GM12878 (cell line): Measurements from ENCODE around the gene UNC45A. TPM values are rescaled to one million over a fixed set of nuclear protein-coding genes. Genes with fewer than 3 reads are reported as not detected.

Experiments used
- ATAC-seq: fragments of 200-7000 bp; cut with Tn5 transposase; 3 replicates; pipeline ENCODE4 v1.9.1; 2020; ENCODE audit warnings: mild to moderate bottlenecking, moderate library complexity
- BruUV-seq: library from RNA; stranded (reverse); fragments of 400-500 nt; replicated peaks from 2 replicates; lab custom pipeline; 2021; lab: Mats Ljungman, UMichigan
- CTCF ChIA-PET: fragments of 300-600 bp; sonication (Branson Sonifier 250); formaldehyde crosslinking; extraction: SDS; loops from one replicate; lab custom pipeline; 2021; ENCODE audit warnings: inconsistent platforms; lab: Yijun Ruan, JAX
- POLR2A ChIA-PET: fragments of 350-600 bp; formaldehyde crosslinking; extraction: SDS; loops from one replicate; lab custom pipeline; 2021; ENCODE audit warnings: inconsistent platforms; lab: Charles Lee
- RAD21 ChIA-PET: fragments of 300-600 bp; sonication (Branson Sonifier 250); formaldehyde crosslinking; loops from one replicate; lab custom pipeline; 2023; ENCODE audit warnings: antibody characterized with exemption; ENCODE audit not compliant: unreplicated experiment; lab: Charles Lee
- SMC1A ChIA-PET: fragments of 300-600 bp; sonication (Branson Sonifier 250); formaldehyde crosslinking; loops from one replicate; lab custom pipeline; 2023; ENCODE audit not compliant: unreplicated experiment, uncharacterized antibody; lab: Charles Lee
- DNase-seq: peaks from one replicate; pipeline ENCODE4 v3.0.0-alpha.2; 2011; ENCODE audit warnings: low read depth, low spot score
- FAIRE-seq: peaks from 3 replicates; lab custom pipeline; 2011; peaks lifted over from hg19 to GRCh38; lab: Jason Lieb, UNC
- H2AFZ ChIP-seq: 2 replicates; pipeline ENCODE4 v1.6.0; 2011; ENCODE audit warnings: low read depth, low read length, control low read depth; ENCODE audit not compliant: control insufficient read depth
- H3K27ac ChIP-seq: 2 replicates; pipeline ENCODE4 v1.5.1; 2011; ENCODE audit warnings: control low read depth; ENCODE audit not compliant: control insufficient read depth, insufficient read depth
- H3K27me3 ChIP-seq, 2 experiments: replicated peaks in 1 of 2; 2 replicates each; pipeline versions ENCODE4 v1.6.0 to v1.6.1; 2011; ENCODE audit warnings: low read length in 1 of 2; ENCODE audit not compliant: control insufficient read depth in 2 of 2, insufficient read depth in 2 of 2
- H3K36me3 ChIP-seq, 2 experiments: 2 replicates each; pipeline ENCODE4 v1.5.1; 2011; ENCODE audit warnings: low read length in 1 of 2; ENCODE audit not compliant: control insufficient read depth in 2 of 2, insufficient read depth in 2 of 2
- H3K4me1 ChIP-seq: 2 replicates; pipeline ENCODE4 v1.6.1; 2011; ENCODE audit warnings: mild to moderate bottlenecking, low read length, moderate library complexity, mixed read lengths; ENCODE audit not compliant: control insufficient read depth, insufficient read depth
- H3K4me2 ChIP-seq: 2 replicates; pipeline ENCODE4 v1.6.0; 2011; ENCODE audit warnings: control low read depth; ENCODE audit not compliant: control insufficient read depth, insufficient read depth
- H3K4me3 ChIP-seq: fragments of 200-600 bp; sonication (generic); 2 replicates; pipeline ENCODE4 v1.5.1; 2016
- H3K79me2 ChIP-seq: 2 replicates; pipeline ENCODE4 v1.6.0; 2011; ENCODE audit warnings: low read length; ENCODE audit not compliant: control insufficient read depth, insufficient read depth
- H3K9ac ChIP-seq: 2 replicates; pipeline ENCODE4 v1.8.0; 2011; ENCODE audit warnings: low read length, control low read depth, mixed read lengths; ENCODE audit not compliant: control insufficient read depth, insufficient read depth
- H3K9me3 ChIP-seq: replicated peaks from 3 replicates; pipeline ENCODE4 v1.5.1; 2011; ENCODE audit warnings: mild to moderate bottlenecking, low read length; ENCODE audit not compliant: control insufficient read depth, insufficient read depth
- H4K20me1 ChIP-seq: 2 replicates; pipeline ENCODE4 v1.6.0; 2011; ENCODE audit not compliant: control insufficient read depth, insufficient read depth
- HDAC2 ChIP-seq: fragments of 200-600 bp; sonication (generic); IDR thresholded peaks from 2 replicates; pipeline ENCODE4 v1.6.1; 2017
- JUNB ChIP-seq: IDR thresholded peaks from 2 replicates; pipeline ENCODE4 v1.6.1; 2016; ENCODE audit warnings: antibody characterized with exemption, mild to moderate bottlenecking
- RAD21 ChIP-seq: IDR thresholded peaks from 2 replicates; pipeline ENCODE4 v1.6.1; 2011; ENCODE audit warnings: mild to moderate bottlenecking, low read depth, low read length, moderate library complexity; ENCODE audit not compliant: insufficient read depth
- STAT3 ChIP-seq: IDR thresholded peaks from 2 replicates; pipeline ENCODE4 v1.6.1; 2011; ENCODE audit warnings: low read depth, low read length, improper control_type of control experiment
- WGBS: methylation state at CpG from one replicate; pipeline ENCODE4 v1.1.6; 2016; ENCODE audit warnings: low lambda C conversion rate; ENCODE audit not compliant: insufficient replicate concordance, insufficient coverage; ENCODE audit errors: missing lambda C conversion rate; 5-methylcytosine and 5-hydroxymethylcytosine counted together
- in situ Hi-C: fragments of 300-500 bp; cut with MboI; formaldehyde crosslinking; loops from 9 replicates; pipeline ENCODE4 v1.14.3; 2018; ENCODE audit warnings: mixed read lengths
- intact Hi-C: fragments of 100-400 bp; cut with micrococcal nuclease; formaldehyde crosslinking; loops from one replicate; pipeline ENCODE4 v1.14.2; 2022; ENCODE audit not compliant: unreplicated experiment
- polyA plus RNA-seq, 11 experiments: library from polyadenylated mRNA; depleted of rRNA in 4 of 11; unstranded in 6 of 11; stranded (reverse) in 5 of 11; fragments of >200 nt; fragmentation: Nextera tagmentation in 4 of 11; fragmentation: Illumina TruSeq in 1 of 11; extraction: Ambion mirVana in 4 of 11; extraction: Trizol in 1 of 11; gene quantifications; 1 replicate in 1 of 11; 2 replicates in 10 of 11; pipeline versions ENCODE4 v1.2.1 to v1.2.3, GENCODE V29; 2011 to 2016; ENCODE audit warnings: inconsistent platforms in 2 of 11, missing spikeins in 2 of 11, low read depth in 1 of 11
- total RNA-seq, 4 experiments: library from RNA; depleted of rRNA in 3 of 4; stranded (reverse); fragments of >200 nt in 3 of 4; fragmentation: Illumina TruSeq in 1 of 4; extraction: Trizol in 1 of 4; gene quantifications; 2 replicates each; pipeline versions ENCODE4 v1.2.1 to v1.2.3, GENCODE V29; 2013 to 2021

UNC45A gene
- total and polyA plus RNA-seq, 10 of the 15 experiments (the other 5 are each of a cell fraction or from before 2014, with no cell fraction given), result 10.3 to 57.8 (median 40.5) TPM

DNA sequence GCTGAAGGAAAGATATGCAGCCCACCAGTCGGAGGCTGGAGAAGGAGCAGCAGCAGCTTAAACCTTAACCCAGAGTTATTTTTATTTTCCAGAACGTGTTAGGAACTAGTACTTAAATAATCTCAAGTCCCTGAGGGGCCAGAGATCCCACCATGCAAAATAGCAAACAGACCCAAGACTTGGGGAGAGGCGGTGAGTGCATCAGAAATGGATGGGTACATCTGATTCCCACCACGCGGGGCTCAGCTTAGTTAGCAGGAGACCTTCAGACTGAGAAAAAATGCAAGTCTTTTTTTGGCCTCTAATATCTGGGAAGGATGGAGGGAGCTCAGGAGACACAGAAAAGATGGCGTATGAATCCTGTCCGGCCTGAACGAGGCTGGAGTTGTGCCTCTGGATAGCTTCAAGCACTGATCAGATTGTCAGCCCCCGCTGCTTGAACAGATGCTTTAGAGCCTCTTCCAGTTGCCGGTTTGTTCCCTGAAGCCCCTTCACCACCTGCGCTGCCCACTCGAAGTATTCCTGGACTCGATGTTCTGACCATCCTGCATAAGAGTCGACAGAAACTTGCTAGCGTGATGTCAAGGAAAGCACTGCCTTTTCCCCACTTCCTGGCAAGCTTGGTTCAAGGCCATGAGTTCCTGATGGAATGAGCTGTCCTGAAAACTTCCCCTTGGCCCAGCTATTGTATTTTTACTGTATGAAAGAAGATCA, 4.1 kb upstream of the UNC45A start:
- H3K27me3 ChIP-seq, result no peaks in the 10 kb centered on the region
- POLR2A ChIA-PET, result interaction anchor here (0.7 to 7.0 kb wide), 19 partner anchors 8 to 568 kb away, joined by 3 to 113 read pairs (median 4); partner anchors contain the start of genes BLM, MAN2A2 and RCCD1
- TF ChIP-seq STAT3, result no peak
- TF ChIP-seq, all 136 proteins: peak for 0
- CTCF ChIA-PET, result interaction anchor here (0.7 to 18.1 kb wide), 59 partner anchors 8 to 699 kb away, joined by 3 to 480 read pairs (median 4); partner anchors contain the start of genes BLM, FES, MAN2A2 and NGRN
- H3K27ac ChIP-seq, result peak overlapping the region; percentile 85
- no peaks in the 10 kb centered on the region for H3K36me3 ChIP-seq
- H3K9ac ChIP-seq, result peak overlapping the region; percentile 93
- peaks cover 27% of the 10 kb centered on the region for H3K79me2 ChIP-seq
- 38% methylated on average over 15 of the region's 15 CpGs for WGBS
- peak overlapping the region; percentile 87 for H3K4me2 ChIP-seq
- peak overlapping the region; percentile 98; the same call in 1 of the 2 replicates for H2AFZ ChIP-seq
- RAD21 ChIA-PET, result interaction anchor here (0.5 to 7.2 kb wide), 31 partner anchors 7 to 739 kb away, joined by 3 to 193 read pairs (median 4); partner anchors contain the start of genes BLM, FES, MAN2A2 and RCCD1
- no peak for DNase-seq
- peaks cover 30% of the 10 kb centered on the region for H3K4me1 ChIP-seq
- H3K9me3 ChIP-seq, result no peaks in the 10 kb centered on the region
- no peak for ATAC-seq
- in situ Hi-C loops, result no loop called here
- no peak for FAIRE-seq
- no TSS peak for BruUV-seq
- SMC1A ChIA-PET, result interaction anchor here (0.7 to 9.2 kb wide), 21 partner anchors 9 to 611 kb away, joined by 3 to 225 read pairs (median 4); partner anchors contain the start of gene MAN2A2
- H3K4me3 ChIP-seq, result peak overlapping the region; percentile 90
- intact Hi-C loops, result loop anchor here (5.0 to 10.0 kb wide), 4 partner anchors 76 to 289 kb away; partner anchors contain the start of gene BLM
- no peaks in the 10 kb centered on the region for H4K20me1 ChIP-seq

DNA sequence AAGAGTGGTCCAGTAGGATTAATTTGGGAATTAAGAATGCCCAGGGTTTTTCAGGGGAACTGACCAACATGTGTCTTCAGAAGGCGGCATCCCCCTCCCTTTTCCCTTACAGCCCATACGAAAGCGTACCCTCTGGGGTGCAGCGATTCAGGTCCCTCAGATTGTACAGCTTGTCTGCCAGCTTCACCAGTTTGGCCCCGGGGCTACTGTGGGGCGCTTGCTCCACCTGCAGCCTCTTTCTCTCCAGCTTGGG, 3.6 kb upstream of the UNC45A start:
- H3K4me1 ChIP-seq, result peaks cover 35% of the 10 kb centered on the region
- BruUV-seq, result no TSS peak
- no peaks in the 10 kb centered on the region for H3K9me3 ChIP-seq
- H2AFZ ChIP-seq, result peak overlapping the region; percentile 98
- ChIA-PET CTCF (interaction anchor here (0.7 to 18.1 kb wide), 62 partner anchors 8 to 699 kb away, joined by 3 to 480 read pairs (median 4); partner anchors contain the start of genes BLM, FES, MAN2A2 and NGRN), SMC1A (interaction anchor here (0.9 to 9.2 kb wide), 23 partner anchors 10 to 611 kb away, joined by 3 to 225 read pairs (median 4); partner anchors contain the start of gene MAN2A2), POLR2A (interaction anchor here (0.6 to 7.0 kb wide), 18 partner anchors 9 to 780 kb away, joined by 3 to 113 read pairs (median 5); partner anchors contain the start of genes BLM, MAN2A2 and RCCD1), RAD21 (interaction anchor here (0.5 to 7.2 kb wide), 32 partner anchors 8 to 739 kb away, joined by 3 to 193 read pairs (median 4); partner anchors contain the start of genes BLM, FES, MAN2A2 and RCCD1)
- 0% methylated on average over 6 of the region's 6 CpGs for WGBS
- H3K4me3 ChIP-seq, result peak overlapping the region; percentile 90
- H3K27me3 ChIP-seq, result no peaks in the 10 kb centered on the region
- in situ Hi-C loops (no loop called here), intact Hi-C loops (loop anchor here (5.0 to 10.0 kb wide), 4 partner anchors 77 to 289 kb away; partner anchors contain the start of gene BLM)
- peak overlapping the region; percentile 87 for H3K4me2 ChIP-seq
- peak overlapping the region; percentile 85 for H3K27ac ChIP-seq
- TF ChIP-seq RAD21 (peak; percentile 54; the same call in 1 of the 2 replicates), HDAC2 (no peak), JUNB (no peak)
- peaks cover 31% of the 10 kb centered on the region for H3K79me2 ChIP-seq
- H3K9ac ChIP-seq, result peak overlapping the region; percentile 93
- DNase-seq, result no peak
- FAIRE-seq, result no peak
- H4K20me1 ChIP-seq, result no peaks in the 10 kb centered on the region; the same call in 1 of the 2 replicates
- H3K36me3 ChIP-seq, result no peaks in the 10 kb centered on the region
- ATAC-seq, result no peak
